ENCODE measurements around the gene TREM2.
"Not testable (repeated sequence)": the region's sequence is repeated elsewhere in the genome, so short reads cannot be mapped to it uniquely, and the experiment has no call there.

The TREM2 gene

DNA sequence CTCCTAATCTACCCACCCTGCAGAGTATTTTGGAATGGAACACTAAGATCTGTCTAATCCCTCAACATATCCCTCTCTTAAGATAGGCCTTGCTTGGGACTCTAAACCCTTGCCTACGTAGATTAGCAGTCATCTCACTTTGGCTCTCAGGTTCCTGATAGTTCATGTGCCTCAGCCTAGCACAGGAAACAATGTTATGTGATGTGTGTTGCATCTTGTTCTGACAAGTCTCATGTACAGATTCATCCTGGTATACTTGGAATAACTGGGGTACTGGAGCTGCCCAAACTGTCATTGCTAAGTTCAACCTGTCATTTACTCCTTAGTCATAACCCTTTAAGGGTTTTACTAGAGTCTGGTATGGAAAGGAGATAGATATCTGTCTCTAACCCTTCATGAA is 42.9 kb downstream of the TREM2 start:
- no peak overlapping the region for H3K9ac ChIP-seq (ENCODE audit: low read length)
- H3K9me3 ChIP-seq (ENCODE audit: control insufficient read depth, insufficient read depth, low read depth, low read length), result no peaks in the 10 kb centered on the region
- H3K4me3 ChIP-seq (ENCODE audit: low read depth, low read length), result no peak overlapping the region
- H3K27ac ChIP-seq (ENCODE audit: low read depth, low read length), result no peak overlapping the region
- H3K36me3 ChIP-seq (ENCODE audit: control insufficient read depth, insufficient read depth, low read length), result peaks cover 4% of the 10 kb centered on the region; the same call in 1 of the 2 replicates
- no peaks in the 10 kb centered on the region for H3K4me1 ChIP-seq (ENCODE audit: control insufficient read depth, insufficient read depth, low read length)
- no peaks in the 10 kb centered on the region for H3K27me3 ChIP-seq (ENCODE audit: control insufficient read depth, insufficient read depth, low read length)

DNA sequence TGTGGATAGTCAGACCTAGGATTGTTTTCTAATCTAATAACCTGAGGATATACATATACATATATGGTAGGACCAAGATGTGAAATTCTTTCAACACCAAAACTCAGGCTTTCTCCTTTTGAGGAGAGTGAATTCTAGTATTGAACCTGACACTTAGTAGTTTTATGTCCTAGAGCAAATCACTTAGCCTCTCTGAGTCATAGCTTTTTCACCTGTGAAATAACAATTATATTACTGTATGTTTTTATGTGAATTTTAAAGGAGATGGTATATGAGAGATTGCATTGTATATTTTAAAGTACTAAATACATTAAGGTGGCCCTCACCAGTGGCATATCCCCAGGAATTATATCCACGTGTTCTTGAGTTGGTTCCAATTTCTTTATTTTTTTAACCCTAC is 43.4 kb downstream of the TREM2 start:
- Histone ChIP-seq H3K36me3 (ENCODE audit: control insufficient read depth, insufficient read depth, low read length) (peaks cover 4% of the 10 kb centered on the region; the same call in 1 of the 2 replicates), H3K27me3 (ENCODE audit: control insufficient read depth, insufficient read depth, low read length) (no peaks in the 10 kb centered on the region), H3K9ac (ENCODE audit: low read length) (no peak overlapping the region), H3K9me3 (ENCODE audit: control insufficient read depth, insufficient read depth, low read depth, low read length) (no peaks in the 10 kb centered on the region), H3K4me3 (ENCODE audit: low read depth, low read length) (no peak overlapping the region), H3K4me1 (ENCODE audit: control insufficient read depth, insufficient read depth, low read length) (no peaks in the 10 kb centered on the region), H3K27ac (ENCODE audit: low read depth, low read length) (no peak overlapping the region)

DNA sequence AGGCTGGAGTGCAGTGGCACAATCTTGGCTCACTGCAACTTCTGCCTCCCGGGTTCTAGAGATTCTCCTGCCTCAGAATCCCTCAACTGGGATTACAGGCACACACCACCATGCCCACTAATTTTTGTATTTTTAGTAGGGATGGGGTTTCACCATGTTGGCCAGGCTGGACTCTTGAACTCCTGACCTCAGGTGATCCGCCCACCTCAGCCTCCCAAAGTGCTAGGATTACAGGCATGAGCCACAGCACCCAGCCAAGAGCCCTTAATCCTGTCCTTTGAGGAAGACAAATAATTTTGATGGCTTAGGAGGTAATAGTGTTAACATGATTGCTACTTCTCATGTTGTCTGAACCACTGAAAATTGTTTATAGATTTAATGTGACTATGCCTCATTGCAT is 47.9 kb downstream of the TREM2 start:
- H3K4me1 ChIP-seq (ENCODE audit: control insufficient read depth, insufficient read depth, low read length); H3K36me3 ChIP-seq (ENCODE audit: control insufficient read depth, insufficient read depth, low read length); H3K9me3 ChIP-seq (ENCODE audit: control insufficient read depth, insufficient read depth, low read depth, low read length); H3K4me3 ChIP-seq (ENCODE audit: low read depth, low read length); H3K9ac ChIP-seq (ENCODE audit: low read length); H3K27ac ChIP-seq (ENCODE audit: low read depth, low read length); H3K27me3 ChIP-seq (ENCODE audit: control insufficient read depth, insufficient read depth, low read length): not testable (repeated sequence)

DNA sequence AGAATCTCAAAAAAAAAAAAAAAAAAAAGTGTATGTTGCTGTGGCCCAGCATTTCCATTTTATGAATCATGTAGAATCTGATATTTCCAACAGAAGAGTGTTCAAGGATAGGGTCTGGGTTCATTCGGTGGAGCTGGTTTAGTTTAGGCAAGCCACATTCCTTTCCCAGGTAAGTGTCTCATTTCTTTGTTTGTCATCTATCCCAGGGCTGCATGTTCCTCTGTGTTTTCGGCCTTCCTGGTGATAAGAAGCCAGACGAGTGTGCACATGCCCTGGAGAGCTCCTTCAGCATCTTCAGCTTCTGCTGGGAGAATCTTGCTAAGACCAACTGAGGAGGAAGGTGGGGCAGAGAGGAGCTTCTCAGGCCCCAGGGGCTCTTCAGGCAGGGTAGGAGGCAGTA is 51.9 kb downstream of the TREM2 start:
- no peaks in the 10 kb centered on the region for H3K27me3 ChIP-seq (ENCODE audit: control insufficient read depth, insufficient read depth, low read length)
- H3K36me3 ChIP-seq (ENCODE audit: control insufficient read depth, insufficient read depth, low read length), result no peaks in the 10 kb centered on the region
- no peaks in the 10 kb centered on the region; the same call in 1 of the 2 replicates for H3K4me1 ChIP-seq (ENCODE audit: control insufficient read depth, insufficient read depth, low read length)
- no peak overlapping the region for H3K4me3 ChIP-seq (ENCODE audit: low read depth, low read length)
- no peak overlapping the region for H3K9ac ChIP-seq (ENCODE audit: low read length)
- no peaks in the 10 kb centered on the region for H3K9me3 ChIP-seq (ENCODE audit: control insufficient read depth, insufficient read depth, low read depth, low read length)
- no peak overlapping the region for H3K27ac ChIP-seq (ENCODE audit: low read depth, low read length)

Measured in HUES6 (cell line).